HG03571 (cell line): ENCODE measurements around the gene KCNQ4.

ENCODE experiments used
- ATAC-seq: cut with Tn5 transposase; IDR thresholded peaks from one replicate; pipeline ENCODE4 v1.9.1; 2021; ENCODE audit not compliant: unreplicated experiment

KCNQ4 gene

DNA sequence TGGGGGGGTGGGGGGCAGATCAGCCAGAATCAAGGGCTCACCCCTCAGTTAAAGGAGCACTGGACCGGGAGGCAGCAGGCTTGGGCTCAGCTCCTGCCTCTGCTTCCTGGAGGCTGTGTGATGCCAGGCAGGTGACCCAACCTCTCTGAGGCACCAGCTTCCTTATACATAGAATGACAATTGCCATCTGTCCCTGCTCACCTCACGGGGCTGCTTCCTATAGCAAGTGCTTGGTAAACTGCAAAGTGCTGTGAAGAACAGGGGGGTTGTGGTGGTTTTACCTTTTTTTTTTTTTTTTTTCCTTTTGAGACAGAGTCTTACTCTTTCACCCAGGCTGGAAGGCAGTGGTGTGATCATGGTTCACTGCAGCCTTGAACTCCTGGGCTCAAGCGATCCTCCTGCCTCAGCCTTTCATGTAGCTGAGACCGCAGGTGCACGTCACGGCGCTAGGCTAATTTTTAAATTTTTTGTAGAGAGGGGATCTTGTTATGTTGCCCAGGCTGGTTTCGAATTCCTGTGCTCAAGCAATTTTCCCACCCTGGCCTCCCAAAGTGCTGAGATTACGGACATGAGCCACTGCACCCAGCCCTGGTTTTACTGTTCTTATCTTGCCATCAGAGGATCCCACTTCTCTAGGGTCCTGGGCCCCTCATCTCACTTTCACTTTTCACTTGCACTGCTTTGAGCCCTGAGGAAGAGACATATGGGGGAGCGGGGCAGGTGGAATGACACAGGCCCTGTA, 11.6 kb downstream of the KCNQ4 start:
- ATAC-seq, result no peak

DNA sequence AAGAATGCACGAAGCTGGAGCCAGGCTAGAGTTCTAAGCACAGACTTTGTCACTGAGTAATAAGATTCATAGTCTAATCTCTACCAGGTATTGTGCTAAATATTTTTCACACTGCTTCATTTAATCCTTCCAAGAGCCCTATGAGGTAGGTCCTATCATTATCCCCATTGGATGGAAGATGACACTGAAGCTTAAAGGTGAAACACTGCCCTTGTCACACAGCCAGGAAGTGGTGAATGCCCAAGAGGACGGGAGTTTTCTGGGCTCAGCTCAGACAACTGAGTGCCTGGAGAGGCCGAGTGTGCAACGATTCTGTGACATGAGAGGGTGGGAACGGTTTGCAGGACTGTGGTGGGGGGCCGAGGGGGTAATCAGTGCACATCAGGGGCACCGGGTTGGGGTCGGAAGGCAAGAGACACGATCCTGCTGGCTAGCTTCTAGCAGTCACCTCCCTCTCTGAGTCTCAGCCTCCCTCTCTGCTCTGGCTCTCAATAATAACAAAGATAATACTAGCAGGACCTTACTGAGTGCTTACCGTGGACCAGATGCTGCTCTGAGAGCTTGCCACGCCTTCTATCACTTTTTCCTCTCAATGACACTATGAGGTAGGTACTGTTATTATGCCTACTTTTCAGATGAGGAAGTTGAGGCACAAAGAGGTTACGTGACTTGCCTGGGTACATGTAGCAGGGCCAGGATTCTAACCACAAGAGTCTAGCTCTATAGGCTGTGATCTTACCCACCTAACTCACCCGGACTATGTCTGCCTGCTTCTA, 12.4 kb downstream of the KCNQ4 start:
- no peak for ATAC-seq

DNA sequence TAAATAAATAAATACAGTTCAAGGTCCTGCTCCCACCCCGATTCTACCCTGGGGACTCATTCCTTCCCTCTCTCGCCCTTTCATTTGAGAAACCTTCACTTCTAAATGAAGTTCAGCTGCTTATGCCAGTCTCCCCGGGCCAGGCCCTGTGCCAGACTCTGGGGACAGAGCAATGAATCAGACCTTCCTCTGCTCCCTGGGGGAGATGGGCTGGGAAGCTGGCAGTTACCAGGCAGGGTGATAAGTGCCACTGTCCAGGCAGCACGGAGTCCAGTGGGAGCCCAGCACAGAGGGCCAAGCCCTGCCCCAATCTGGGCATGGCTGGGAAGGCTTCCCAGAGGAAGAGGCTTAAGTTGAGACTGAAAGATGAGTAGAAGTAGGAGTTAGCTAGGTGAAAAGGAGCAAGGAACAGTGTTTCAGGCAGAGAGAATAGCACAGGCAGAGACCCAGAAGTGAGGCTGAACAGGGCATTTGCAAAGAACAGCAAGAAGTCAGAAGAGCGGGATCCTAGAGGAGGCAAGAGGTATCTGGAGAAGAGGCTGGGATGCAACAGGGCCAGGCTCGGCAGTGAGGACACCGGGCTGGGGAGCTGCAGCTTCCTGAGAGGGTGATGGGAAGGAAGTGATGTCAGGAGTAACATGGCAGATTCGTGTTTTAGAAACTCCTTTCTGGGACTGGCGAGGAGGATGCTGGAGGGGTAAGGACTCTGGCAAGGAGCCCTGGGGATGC, 13.5 kb downstream of the KCNQ4 start:
- ATAC-seq, result no peak

DNA sequence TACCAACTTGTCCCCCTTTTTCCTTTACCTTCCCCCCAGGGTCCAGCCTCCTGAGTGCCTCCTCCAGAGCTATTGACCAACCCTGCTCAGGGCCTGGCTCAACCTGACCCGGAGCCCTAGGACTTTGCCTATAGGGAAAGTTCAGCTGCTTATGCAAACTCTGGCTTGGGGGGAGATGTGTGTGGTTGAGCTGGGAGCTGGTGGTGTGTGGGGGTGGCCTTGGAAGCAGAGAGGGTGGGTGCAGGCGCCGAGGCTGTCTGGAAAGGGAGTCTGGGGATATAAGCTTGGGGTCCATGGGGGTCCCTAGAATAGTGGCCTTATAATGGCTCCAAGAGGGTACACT, 14.1 kb downstream of the KCNQ4 start:
- ATAC-seq, result no peak

DNA sequence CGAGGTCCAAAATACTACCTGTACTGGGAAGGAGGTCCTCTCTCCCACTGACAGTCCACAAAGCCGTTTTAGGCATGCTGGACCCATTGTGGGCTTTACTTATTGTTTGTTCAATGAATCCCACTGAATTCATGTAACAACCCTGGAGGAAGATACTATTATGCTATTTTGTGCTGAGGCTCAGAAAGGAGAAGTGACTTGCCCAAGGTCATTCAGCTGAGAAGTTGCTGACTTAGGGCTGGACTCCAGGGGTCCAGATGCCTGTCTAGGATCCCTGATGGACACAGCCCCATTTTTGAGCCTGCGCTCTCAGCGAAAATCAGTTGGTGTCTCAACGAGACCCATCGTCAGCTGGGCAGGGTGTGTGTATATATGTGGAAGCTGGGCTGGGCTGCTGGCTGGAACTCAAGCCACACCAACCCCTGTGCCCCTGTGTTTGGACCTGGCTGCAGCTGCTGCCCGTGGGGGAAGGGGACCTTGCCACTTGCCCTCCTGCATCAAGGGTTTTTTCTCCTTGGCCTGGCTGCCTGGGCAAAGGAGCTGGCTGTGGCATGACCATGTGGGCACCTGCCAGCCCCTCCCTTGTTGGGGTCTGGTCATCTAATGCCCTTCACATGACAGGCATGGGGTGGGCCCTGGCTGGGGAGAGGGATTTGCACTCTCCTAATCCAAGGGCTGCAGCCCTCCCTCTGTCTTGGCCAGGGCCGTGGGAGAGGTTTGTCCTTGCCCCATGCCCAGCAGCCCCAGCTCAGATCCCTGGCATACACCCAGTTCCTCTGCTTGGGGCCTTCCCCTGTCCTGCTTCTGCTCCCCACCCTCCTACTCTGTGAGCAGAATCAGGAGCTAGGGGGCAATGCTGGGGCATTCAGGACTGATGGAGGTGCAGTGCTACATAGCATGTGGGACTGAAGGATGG, 15.0 kb downstream of the KCNQ4 start:
- no peak for ATAC-seq

DNA sequence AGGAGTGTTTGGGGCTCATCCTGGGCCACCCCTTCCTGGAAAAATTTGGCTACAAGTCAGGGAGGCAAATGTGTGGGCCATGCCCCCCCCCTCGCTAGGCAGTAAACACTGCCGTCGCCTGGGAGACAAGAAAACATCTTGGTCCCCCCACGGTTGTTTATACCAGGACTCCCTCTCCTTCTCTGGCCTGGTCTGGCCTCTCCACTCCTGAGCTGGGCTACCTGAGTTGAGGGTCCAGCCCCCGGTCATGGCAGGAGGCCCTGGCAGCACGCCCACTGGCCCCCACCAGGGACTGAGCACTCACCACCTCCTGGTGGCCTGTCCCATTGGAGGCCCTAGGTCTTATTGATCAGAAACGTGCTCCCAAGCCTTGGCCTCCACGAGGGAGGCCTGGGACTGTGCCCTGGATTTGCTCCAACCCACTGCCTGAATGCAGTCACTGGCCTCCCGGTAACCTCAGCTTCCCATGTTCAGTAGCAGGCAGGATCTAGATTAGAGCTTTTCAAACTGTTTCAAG, 15.8 kb downstream of the KCNQ4 start:
- no peak for ATAC-seq

DNA sequence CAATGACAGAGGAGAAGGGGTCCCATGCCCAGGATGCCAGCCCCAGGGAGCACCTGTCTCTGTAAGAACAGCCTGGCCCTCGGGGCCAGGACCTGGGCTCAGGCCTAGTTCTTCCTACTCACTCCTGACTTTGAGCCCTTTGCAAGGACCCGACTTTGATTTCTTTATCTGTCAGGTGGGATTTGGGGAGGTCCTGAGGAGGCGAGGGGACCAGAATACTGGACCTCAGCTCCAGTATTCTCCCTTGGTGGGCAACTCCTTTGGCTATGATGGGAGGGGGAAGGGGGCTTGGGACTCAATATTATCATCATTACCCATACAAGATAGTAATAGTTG, 18.1 kb downstream of the KCNQ4 start:
- ATAC-seq, result no peak

DNA sequence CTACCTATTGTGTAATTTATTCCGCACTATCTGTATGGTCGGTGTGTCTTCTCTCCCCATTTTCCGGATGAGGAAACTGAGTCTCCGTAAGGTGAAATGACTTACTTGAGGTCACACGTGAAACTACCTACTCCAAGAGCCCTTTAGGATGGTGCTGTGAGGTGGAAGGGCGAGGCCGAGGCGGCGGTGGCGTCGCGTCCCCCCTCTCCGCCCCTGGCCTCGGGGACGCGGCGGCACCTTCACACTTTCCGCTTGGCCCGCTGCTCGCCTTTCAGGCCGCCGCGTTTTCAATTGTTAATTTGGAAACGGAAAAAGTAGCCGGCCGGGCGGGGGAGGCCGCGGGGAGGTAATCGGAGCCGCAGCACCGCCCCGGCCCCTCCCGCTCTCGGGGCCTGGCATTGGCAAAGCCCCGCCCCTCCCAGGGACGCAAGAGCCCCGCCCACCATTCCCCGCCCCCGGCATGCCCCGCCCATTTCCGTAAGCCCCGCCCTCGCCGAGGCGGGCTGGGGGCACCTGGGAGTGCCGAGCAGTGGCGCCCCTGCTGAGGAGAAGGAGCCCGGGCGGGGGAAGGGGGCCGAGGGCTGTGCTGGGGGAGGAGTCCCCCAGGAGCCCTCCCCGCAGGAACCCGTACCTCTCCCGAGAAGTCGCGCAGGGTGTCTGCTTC, 18.6 kb downstream of the KCNQ4 start:
- ATAC-seq, result peak; percentile 58

DNA sequence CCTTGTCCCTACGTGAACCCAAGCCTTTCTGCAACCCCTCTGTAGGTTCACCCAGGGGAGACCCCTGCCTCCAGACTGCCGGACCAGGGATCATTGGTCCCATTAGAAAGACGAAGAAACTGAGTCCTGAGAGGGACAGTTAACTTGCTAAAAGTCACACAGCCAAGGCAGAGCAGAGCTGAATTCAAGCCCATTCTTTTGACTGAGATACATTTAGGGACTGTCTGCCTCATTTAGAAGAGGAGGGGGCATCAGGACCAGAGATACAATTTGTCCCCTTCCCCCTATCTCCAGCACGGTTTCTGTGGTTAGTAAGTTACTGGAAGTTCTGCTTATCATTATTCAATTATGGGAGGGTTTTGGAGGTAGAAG, 19.1 kb downstream of the KCNQ4 start:
- no peak for ATAC-seq

DNA sequence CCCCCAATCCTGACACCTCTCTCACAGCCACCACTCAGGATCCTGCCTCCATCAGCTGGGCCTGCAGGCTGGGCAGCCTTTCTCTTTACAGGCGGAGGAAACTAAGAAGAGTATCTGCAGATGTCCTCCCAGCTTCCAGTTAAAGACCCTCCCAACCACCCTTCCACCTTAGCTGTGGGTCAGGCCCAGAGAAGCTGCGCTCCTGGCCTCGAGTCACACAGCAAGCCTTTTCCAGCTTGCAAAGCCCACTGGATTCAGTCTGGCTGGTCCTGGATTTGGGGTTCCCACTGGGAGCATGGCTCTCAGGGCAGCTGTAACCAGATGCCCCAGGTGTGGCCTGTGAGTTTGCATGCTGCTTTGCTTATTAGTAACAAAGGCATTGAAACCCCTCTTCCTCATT, 19.9 kb downstream of the KCNQ4 start:
- no peak for ATAC-seq

DNA sequence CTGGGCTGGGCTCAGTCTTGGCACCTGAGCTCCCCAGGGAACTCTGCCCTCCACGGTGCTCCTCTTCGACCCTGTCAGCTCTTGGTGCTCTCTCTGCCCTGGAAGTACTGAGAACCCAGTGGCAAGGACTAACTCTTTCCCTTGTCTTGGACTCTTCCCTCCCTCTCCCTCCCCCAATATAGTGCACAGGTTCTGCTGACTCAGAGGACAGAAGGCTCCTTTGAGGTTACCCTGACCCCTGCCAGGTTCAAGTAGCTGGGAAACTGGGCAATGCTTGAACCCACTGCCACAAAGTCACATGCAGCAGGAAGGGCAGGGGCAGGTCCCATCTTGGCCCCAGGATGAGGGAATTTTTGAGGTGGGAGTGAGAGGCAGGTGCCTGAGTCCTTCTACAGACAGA, 20.3 kb downstream of the KCNQ4 start:
- no peak for ATAC-seq

DNA sequence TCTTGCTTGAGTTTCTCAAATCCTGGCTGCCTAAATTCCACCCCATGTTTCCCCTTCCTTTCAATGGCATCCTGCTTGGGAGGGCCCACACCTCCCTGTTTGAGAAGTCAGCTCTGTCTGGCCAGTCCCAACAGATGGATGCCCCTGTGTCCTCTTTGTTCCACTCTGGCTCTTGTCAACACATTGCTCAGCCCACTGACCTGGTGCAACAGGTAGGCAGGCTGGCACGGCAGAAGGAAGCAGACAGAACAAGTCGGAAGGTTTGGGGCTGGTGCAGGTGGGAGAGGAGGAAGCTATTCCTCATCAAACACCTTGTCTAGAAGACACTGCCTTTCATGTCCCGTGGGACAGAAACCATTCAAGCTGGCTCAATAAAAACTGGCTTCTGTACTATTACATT, 22.7 kb downstream of the KCNQ4 start:
- ATAC-seq, result no peak

DNA sequence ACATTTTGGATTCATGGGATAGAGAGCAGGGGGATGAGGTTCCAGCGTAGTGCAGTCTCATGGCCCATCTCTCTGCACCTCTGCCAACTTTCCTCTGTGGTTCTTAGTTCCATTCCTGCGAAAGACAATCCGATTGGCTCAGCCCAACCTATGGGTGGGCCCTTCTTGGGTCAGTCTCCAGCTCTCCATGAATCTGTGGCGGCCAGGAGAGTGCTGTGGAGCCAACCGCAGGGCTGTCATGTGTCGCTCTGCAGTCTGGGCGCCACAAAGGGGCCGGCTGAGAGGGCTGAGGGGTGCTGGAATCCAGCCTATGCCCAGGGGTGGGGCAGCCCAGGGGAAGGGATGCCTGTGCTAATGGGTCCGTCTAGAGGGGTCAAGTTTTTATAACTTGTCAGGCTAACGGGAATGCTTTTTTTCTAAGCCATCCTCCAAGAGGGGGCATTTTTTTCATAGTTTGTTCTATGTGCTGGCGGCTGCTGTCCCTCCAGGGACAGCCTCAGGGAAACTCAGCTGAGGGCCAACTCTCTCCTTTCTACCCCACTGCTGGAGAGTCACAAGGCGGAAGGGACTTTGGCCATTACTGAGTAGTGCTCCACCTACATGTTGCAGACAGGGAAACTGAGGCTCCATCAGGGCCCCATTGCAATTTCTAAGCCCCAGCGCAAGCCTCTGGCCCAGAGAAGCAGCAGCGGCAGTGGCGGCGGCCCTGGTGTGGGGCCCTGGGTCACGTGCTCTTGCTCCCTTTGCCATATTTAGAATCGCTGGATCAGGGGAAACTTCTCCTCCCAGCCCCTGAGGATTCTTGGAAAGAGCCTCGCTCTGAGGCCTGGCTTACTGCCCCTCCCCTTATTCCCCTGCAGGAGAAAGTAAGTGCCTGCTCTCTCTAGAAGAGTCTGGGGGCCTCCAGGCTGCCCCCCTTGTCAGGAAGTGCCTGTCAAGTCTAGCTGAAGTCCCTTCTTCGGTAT, 23.4 kb downstream of the KCNQ4 start:
- ATAC-seq, result no peak

DNA sequence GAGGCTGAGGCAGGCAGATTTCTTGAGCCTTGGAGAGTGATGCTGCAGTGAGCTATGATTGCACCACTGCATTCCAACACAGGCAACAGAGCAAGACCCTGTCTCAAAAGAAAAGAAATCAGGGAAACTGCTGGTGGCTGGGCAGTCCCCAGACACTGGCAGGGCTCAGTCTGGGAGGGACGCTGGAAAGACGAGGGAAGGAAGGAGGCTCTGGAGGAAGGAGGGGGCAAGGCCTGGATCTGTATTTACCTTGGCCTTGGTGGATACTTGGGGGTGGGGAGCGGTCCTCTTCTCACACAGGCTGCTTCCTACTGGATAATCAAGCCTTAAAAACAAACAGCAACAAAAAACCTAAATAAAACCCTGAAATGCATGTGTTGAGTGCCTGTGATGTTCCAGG, 24.4 kb downstream of the KCNQ4 start:
- no peak for ATAC-seq

DNA sequence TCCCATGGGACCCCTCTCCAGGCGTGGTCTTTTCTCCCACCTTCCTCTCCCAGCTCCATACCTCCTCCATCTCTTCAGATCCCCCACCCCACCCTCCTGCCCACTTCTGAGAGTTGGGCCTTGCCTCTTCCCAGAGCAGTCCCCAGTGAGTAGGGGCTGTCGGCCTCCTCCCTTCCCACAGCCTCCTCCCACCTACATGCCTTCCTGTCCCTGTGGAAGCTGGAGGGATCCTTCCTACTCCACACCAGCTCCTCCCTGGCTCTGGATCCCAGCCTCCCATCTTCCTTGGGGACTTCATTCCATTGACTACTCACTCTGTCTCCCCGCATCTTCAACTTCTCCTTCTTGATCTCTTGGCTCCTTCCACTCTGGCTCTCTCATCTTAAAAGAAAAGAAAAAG, 24.9 kb downstream of the KCNQ4 start:
- ATAC-seq, result no peak

DNA sequence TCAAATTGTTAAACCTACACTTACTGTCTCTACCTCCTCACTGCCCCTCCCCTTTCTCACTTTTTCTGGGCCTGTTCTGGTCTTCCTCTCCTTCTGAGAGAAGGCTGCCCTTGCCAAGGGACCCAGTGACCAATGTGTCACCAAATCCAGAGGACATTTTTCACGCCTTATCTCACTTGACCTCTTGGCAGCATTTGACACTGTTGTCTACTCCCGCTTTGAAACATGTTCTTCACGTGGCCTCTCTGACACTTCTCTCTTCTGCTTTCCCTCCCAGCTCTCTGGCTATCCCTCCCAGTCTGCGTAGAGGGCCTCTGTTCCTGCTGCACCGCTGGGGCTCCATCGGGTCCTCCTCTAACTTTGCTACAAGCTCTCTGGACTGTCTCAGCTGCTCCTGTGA, 25.3 kb downstream of the KCNQ4 start:
- ATAC-seq, result no peak

DNA sequence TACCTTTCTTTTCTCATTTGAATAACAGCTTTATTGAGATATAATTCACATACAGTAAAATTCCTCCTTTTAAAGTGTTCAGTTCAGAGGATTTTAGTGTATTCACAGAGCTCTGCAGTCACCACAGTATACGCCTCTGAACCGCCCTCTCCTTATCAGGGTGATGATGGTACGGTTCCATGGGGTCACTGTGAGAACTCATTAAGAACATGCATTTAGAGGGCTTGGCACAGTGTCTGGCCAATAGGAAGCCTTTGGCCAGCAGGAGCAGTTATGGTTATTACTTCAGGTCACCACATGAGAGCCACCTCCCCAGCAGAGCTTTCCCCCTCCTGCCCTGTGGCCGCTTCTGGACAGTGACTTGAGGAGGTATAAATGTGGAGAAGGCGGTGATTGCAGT, 27.3 kb downstream of the KCNQ4 start:
- ATAC-seq, result no peak

DNA sequence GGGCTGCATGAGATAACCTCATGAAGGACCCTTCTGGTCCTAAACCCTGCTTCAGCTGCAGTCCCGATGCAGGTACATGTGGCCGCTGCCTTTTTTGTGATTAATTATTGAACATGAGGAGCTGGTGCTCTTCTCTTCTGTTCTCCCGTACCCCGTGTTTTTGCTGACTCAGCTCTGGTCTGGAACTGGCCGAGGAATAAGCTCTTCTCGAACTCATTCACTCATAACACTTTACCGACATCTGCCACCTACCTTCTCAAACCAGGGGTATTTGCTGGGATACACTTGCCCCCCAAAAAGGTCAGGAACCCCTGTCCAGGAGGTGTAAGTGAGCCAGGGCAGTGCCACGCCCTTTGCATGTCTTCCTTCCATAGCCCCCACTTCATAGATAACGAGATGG, 31.8 kb downstream of the KCNQ4 start:
- ATAC-seq, result no peak

DNA sequence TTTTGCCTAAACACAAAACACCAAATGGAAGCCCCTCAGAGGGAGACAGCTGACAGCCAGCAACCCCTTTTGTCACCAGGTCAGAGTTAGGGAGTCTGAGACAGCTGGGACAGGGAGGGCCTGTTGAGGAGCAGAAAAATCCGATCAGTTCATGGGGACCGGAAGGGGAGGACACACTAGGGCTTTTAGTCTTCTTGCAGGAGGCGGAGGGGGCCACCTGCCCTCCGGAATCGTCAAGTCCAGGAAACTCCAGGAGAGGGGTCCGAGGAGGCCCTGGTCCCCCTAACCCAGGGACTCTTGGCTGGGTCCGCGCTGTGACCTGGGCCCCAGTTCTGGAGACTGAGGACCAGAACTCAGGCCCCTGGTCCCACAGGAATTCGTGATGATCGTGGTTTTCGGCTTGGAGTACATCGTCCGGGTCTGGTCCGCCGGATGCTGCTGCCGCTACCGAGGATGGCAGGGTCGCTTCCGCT, 34.2 kb downstream of the KCNQ4 start:
- ATAC-seq, result no peak
